Measurements from ENCODE around the gene DLGAP1. TPM values are rescaled to one million over a fixed set of nuclear protein-coding genes. Genes with fewer than 3 reads are reported as not detected.

The DLGAP1 gene
- total RNA-seq, 1 donor from 2014 or later = 0.63 TPM

- DNase-seq (ENCODE audit: low read depth) = no peak
- no peak overlapping the region for H3K4me3 ChIP-seq (ENCODE audit: low read depth, low read length)
- TF ChIP-seq CTCF (conservative IDR thresholded peaks at IDR 0.05; ENCODE audit: low read depth, low read length) = no peak
These were observed 230.9 kb downstream of the DLGAP1 start for GRCh38 chr18:4224031-4224704.

GRCh38 chr18:4211111-4211837 lies 243.8 kb downstream of the DLGAP1 start:
- no peak for DNase-seq (ENCODE audit: low read depth)
- no peak overlapping the region for H3K4me3 ChIP-seq (ENCODE audit: low read depth, low read length)
- TF ChIP-seq CTCF (conservative IDR thresholded peaks at IDR 0.05; ENCODE audit: low read depth, low read length) = no peak

GRCh38 chr18:4208366-4208765 lies 246.7 kb downstream of the DLGAP1 start:
- no peak for TF ChIP-seq CTCF (conservative IDR thresholded peaks at IDR 0.05; ENCODE audit: low read depth, low read length)
- H3K4me3 ChIP-seq (ENCODE audit: low read depth, low read length) = no peak overlapping the region
- DNase-seq (ENCODE audit: low read depth) = no peak

GRCh38 chr18:4207383-4207985 lies 247.6 kb downstream of the DLGAP1 start:
- no peak overlapping the region for H3K4me3 ChIP-seq (ENCODE audit: low read depth, low read length)

GRCh38 chr18:4204438-4204720 lies 250.7 kb downstream of the DLGAP1 start:
- no peak for TF ChIP-seq CTCF (conservative IDR thresholded peaks at IDR 0.05; ENCODE audit: low read depth, low read length)
- no peak overlapping the region for H3K4me3 ChIP-seq (ENCODE audit: low read depth, low read length)
- DNase-seq (ENCODE audit: low read depth) = no peak

More at GRCh38 chr18:4207383-4207985, 247.6 kb downstream of the DLGAP1 start:
- no peak for TF ChIP-seq CTCF (conservative IDR thresholded peaks at IDR 0.05; ENCODE audit: low read depth, low read length)
- no peak for DNase-seq (ENCODE audit: low read depth)

- DNase-seq (ENCODE audit: low read depth) = no peak
- TF ChIP-seq CTCF (conservative IDR thresholded peaks at IDR 0.05; ENCODE audit: low read depth, low read length) = no peak
- no peak overlapping the region for H3K4me3 ChIP-seq (ENCODE audit: low read depth, low read length)
These were observed 251.3 kb downstream of the DLGAP1 start for GRCh38 chr18:4203568-4204437.
